OCI-LY7 (cell line): ENCODE data around the gene AIFM3. TPM values are rescaled to one million over a fixed set of nuclear protein-coding genes. Genes with fewer than 3 reads are reported as not detected.

Source experiments
- BruUV-seq: library from RNA; stranded (reverse); fragments of 400-500 nt; replicated peaks from 2 replicates; lab custom pipeline; 2021; lab: Mats Ljungman, UMichigan
- CTCF ChIA-PET: fragments of 300-600 bp; sonication (Branson Sonifier 250); formaldehyde crosslinking; loops from one replicate; lab custom pipeline; 2022; ENCODE audit warnings: antibody characterized with exemption; ENCODE audit not compliant: unreplicated experiment; lab: Charles Lee
- POLR2A ChIA-PET: fragments of 300-600 bp; sonication (Branson Sonifier 250); formaldehyde crosslinking; loops from one replicate; lab custom pipeline; 2022; ENCODE audit warnings: antibody characterized with exemption; lab: Charles Lee
- DNase-seq: peaks from one replicate; pipeline ENCODE4 v3.0.0-alpha.2; 2015; ENCODE audit warnings: low spot score
- H2AFZ ChIP-seq: fragments of 200-600 bp; sonication (generic), shearing (Covaris generic); 2 replicates; pipeline ENCODE4 v1.6.1; 2014; ENCODE audit warnings: mild to moderate bottlenecking, antibody characterized with exemption, low read length, moderate library complexity
- H3K27ac ChIP-seq: fragments of 200-600 bp; sonication (generic); 2 replicates; pipeline ENCODE4 v1.5.1; 2014; ENCODE audit warnings: mixed run types, low read depth, mild to moderate bottlenecking, moderate library complexity, low read length, inconsistent platforms; ENCODE audit not compliant: poor library complexity, severe bottlenecking
- H3K36me3 ChIP-seq: fragments of 200-600 bp; sonication (generic); 2 replicates; pipeline ENCODE4 v1.6.1; 2014; ENCODE audit warnings: mild to moderate bottlenecking, antibody characterized with exemption, low read length, moderate library complexity, mixed read lengths; ENCODE audit not compliant: insufficient read depth
- H3K4me1 ChIP-seq: fragments of 200-600 bp; sonication (generic); 2 replicates; pipeline ENCODE4 v1.5.1; 2014; ENCODE audit warnings: mild to moderate bottlenecking, low read length; ENCODE audit not compliant: insufficient read depth, poor library complexity, severe bottlenecking
- H3K4me2 ChIP-seq: fragments of 200-600 bp; sonication (generic); 2 replicates; pipeline ENCODE4 v1.6.1; 2014; ENCODE audit warnings: mild to moderate bottlenecking, low read length
- H3K4me3 ChIP-seq: fragments of 200-600 bp; sonication (generic); 2 replicates; pipeline ENCODE4 v1.5.1; 2014; ENCODE audit warnings: mild to moderate bottlenecking, low read depth, low read length; ENCODE audit not compliant: poor library complexity, severe bottlenecking
- H3K79me2 ChIP-seq: fragments of 200-600 bp; sonication (generic); 2 replicates; pipeline ENCODE4 v1.6.1; 2016; ENCODE audit warnings: low read depth, mild to moderate bottlenecking, low read length, moderate library complexity, mixed read lengths; ENCODE audit not compliant: insufficient read depth
- H3K9me2 ChIP-seq: fragments of 200-600 bp; sonication (generic); 2 replicates; pipeline ENCODE4 v1.6.1; 2016; ENCODE audit warnings: mild to moderate bottlenecking, low read length, mixed read lengths; ENCODE audit not compliant: insufficient read depth
- H3K9me3 ChIP-seq: fragments of 200-600 bp; sonication (generic); 2 replicates; pipeline ENCODE4 v1.6.1; 2014; ENCODE audit warnings: mild to moderate bottlenecking, mixed run types, low read length, mixed read lengths
- H4K20me1 ChIP-seq: fragments of 200-600 bp; sonication (generic); 2 replicates; pipeline ENCODE4 v1.6.1; 2014; ENCODE audit warnings: mild to moderate bottlenecking, antibody characterized with exemption, low read length, moderate library complexity, mixed read lengths; ENCODE audit not compliant: insufficient read depth
- CTCF ChIP-seq: fragments of 200-600 bp; sonication (generic); conservative IDR thresholded peaks from 2 replicates; pipeline ENCODE4 v1.5.1; 2014; ENCODE audit warnings: mild to moderate bottlenecking, antibody characterized with exemption, low read length, moderate library complexity, mixed read lengths
- EZH2phosphoT487 ChIP-seq: fragments of 200-600 bp; sonication (generic); IDR thresholded peaks from 2 replicates; pipeline ENCODE4 v1.6.1; 2018; ENCODE audit warnings: low read depth, borderline replicate concordance, mild to moderate bottlenecking, mixed run types, antibody characterized with exemption, low read length, moderate library complexity, mixed read lengths
- intact Hi-C: fragments of 100-400 bp; cut with micrococcal nuclease; formaldehyde crosslinking; loops from one replicate; pipeline ENCODE4 v1.10.0; 2022; ENCODE audit not compliant: unreplicated experiment
- total RNA-seq, 2 experiments: library from RNA; depleted of rRNA in 1 of 2; stranded (reverse); fragments of >200 nt in 1 of 2; shearing (Covaris generic) in 1 of 2; gene quantifications; 2 replicates each; pipeline ENCODE4 v1.2.3, GENCODE V29; 2014 to 2022

Gene AIFM3
- total RNA-seq, 2 experiments from 2014 or later: 0.47 TPM; not detected in 1

DNA sequence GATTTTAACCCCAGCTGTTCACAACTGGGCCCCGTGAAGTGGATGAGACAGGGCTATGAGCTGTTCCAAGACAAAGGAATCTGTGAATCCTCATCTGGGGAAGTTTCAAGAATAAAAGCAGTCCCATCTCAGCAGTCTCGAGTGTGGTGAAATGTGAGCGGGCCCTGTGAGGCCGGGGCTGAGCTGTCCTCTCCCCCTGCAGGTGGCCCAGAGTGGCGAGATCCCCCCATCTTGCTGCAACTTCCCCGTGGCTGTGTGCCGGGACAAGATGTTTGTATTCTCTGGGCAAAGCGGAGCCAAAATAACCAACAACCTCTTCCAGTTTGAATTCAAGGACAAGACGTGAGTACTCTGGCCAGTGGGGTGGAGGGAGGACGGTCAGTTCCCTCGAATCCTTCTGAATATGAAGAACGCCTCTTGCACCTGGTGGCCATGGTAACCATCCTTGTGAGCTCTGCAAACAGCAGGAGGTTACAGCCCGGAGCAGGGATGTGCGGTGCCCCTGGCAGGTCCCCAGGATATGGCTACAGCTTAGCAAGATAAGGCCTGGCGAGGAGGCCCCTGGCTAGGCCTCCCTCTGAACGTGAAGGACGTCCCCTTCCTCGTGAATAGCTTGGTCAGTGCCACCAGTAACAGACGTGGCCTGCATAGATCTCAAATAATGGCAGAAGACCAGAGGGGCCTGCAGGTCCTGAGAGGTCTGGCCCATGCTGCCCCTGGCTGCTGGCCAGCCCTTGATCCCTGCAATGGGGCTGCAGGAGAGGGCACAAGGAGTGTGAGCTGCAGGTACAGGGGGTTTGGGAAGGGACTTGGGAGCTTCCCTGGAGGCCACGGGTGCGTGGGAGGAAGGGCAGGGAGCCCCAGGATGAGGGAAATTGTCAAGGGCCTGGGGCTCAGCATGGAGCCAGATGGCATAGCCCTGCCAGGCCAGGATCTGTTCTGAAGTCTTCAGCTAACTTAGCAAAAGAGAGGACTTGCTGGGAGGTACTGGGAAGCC lies 23.4 kb downstream of the AIFM3 start:
- BruUV-seq: no TSS peak
- H2AFZ ChIP-seq: no peak overlapping the region

GRCh38 chr22:20991252-20992055 lies 24.4 kb downstream of the AIFM3 start:
- Histone ChIP-seq H3K36me3 (peaks cover 19% of the 10 kb centered on the region; the same call in 1 of the 2 replicates), H3K4me2 (no peak overlapping the region)
- CTCF ChIA-PET: interaction anchor here (0.6 kb wide), 1 partner anchor 12 kb away, joined by 3 read pairs; no protein-coding TSS in a partner anchor

More for the DNA sequence above, 23.4 kb downstream of the AIFM3 start:
- Histone ChIP-seq H3K27ac (no peak overlapping the region), H3K36me3 (peaks cover 27% of the 10 kb centered on the region), H3K4me2 (no peak overlapping the region), H3K79me2 (no peaks in the 10 kb centered on the region), H3K4me1 (no peaks in the 10 kb centered on the region), H3K4me3 (no peak overlapping the region), H3K9me3 (no peaks in the 10 kb centered on the region), H4K20me1 (no peaks in the 10 kb centered on the region), H3K9me2 (no peaks in the 10 kb centered on the region)
- no peak for DNase-seq
- ChIA-PET POLR2A (interaction anchor here (1.7 kb wide), 1 partner anchor 13 kb away, joined by 3 read pairs; no protein-coding TSS in a partner anchor), CTCF (no interaction called here)
- TF ChIP-seq EZH2phosphoT487: no peak
- no peak for TF ChIP-seq CTCF
- intact Hi-C loops: no loop called here

More at GRCh38 chr22:20991252-20992055, 24.4 kb downstream of the AIFM3 start:
- intact Hi-C loops: no loop called here
- Histone ChIP-seq H3K4me1 (no peaks in the 10 kb centered on the region), H2AFZ (no peak overlapping the region), H3K9me3 (no peaks in the 10 kb centered on the region), H4K20me1 (no peaks in the 10 kb centered on the region), H3K79me2 (no peaks in the 10 kb centered on the region), H3K4me3 (no peak overlapping the region), H3K9me2 (no peaks in the 10 kb centered on the region), H3K27ac (no peak overlapping the region)
- no TSS peak for BruUV-seq
- DNase-seq: no peak
- TF ChIP-seq EZH2phosphoT487: no peak
- no peak for TF ChIP-seq CTCF
- POLR2A ChIA-PET: no interaction called here
